Osteoblast (primary cell): ENCODE results near the gene FTO. TPM values are rescaled to one million over a fixed set of nuclear protein-coding genes. Genes with fewer than 3 reads are reported as not detected.
"Not testable (repeated sequence)": the region's sequence is repeated elsewhere in the genome, so short reads cannot be mapped to it uniquely, and the experiment has no call there.

Experiments
- DNase-seq: peaks from one replicate; pipeline ENCODE4 v3.0.0; 2011; ENCODE audit warnings: low spot score, mixed read lengths; ENCODE audit not compliant: insufficient read length; ENCODE audit errors: missing footprints
- H2AFZ ChIP-seq: 2 replicates; pipeline ENCODE4 v1.6.0; 2011; ENCODE audit warnings: mild to moderate bottlenecking, low read length
- H3K27ac ChIP-seq: 2 replicates; pipeline ENCODE4 v1.5.1; 2011; ENCODE audit warnings: mild to moderate bottlenecking, low read depth, low read length, moderate library complexity
- H3K27me3 ChIP-seq: 2 replicates; pipeline ENCODE4 v1.6.0; 2012; ENCODE audit warnings: mild to moderate bottlenecking, control low read depth, inconsistent platforms, low read length, moderate library complexity; ENCODE audit not compliant: insufficient read depth
- H3K36me3 ChIP-seq: 2 replicates; pipeline ENCODE4 v1.5.1; 2011; ENCODE audit warnings: mild to moderate bottlenecking, low read length, control low read depth, moderate library complexity; ENCODE audit not compliant: insufficient read depth
- H3K4me1 ChIP-seq: 2 replicates; pipeline ENCODE4 v1.5.1; 2011; ENCODE audit warnings: mild to moderate bottlenecking, low read length, control low read depth, moderate library complexity; ENCODE audit not compliant: insufficient read depth
- H3K4me2 ChIP-seq: 2 replicates; pipeline ENCODE4 v1.6.0; 2011; ENCODE audit warnings: mild to moderate bottlenecking, low read length; ENCODE audit not compliant: insufficient read depth
- H3K4me3 ChIP-seq: fragments of 200-600 bp; sonication (generic); 3 replicates; pipeline ENCODE4 v1.5.1; 2012; ENCODE audit warnings: mild to moderate bottlenecking, low read length, inconsistent platforms; ENCODE audit not compliant: insufficient read depth
- H3K79me2 ChIP-seq: 2 replicates; pipeline ENCODE4 v1.6.0; 2012; ENCODE audit warnings: mild to moderate bottlenecking, low read length, control low read depth, inconsistent platforms; ENCODE audit not compliant: insufficient read depth
- H3K9me3 ChIP-seq: 2 replicates; pipeline ENCODE4 v1.5.1; 2011; ENCODE audit warnings: low read depth, low read length, control low read depth
- H4K20me1 ChIP-seq: 2 replicates; pipeline ENCODE4 v1.6.0; 2012; ENCODE audit warnings: mild to moderate bottlenecking, low read length, control low read depth; ENCODE audit not compliant: insufficient read depth
- total RNA-seq: library from RNA; depleted of rRNA; stranded (reverse); fragments of >200 nt; gene quantifications from 2 replicates; pipeline ENCODE4 v1.2.3, GENCODE V29; 2012
- TF ChIP-seq, protein P1 (sequence below): IDR thresholded peaks from 2 replicates; pipeline ENCODE4 v1.5.1; 2011; ENCODE audit warnings: mild to moderate bottlenecking, low read depth, low read length, moderate library complexity; ENCODE audit errors: extremely low read depth

The FTO gene
- total RNA-seq, 1 donor: 152 TPM

DNA sequence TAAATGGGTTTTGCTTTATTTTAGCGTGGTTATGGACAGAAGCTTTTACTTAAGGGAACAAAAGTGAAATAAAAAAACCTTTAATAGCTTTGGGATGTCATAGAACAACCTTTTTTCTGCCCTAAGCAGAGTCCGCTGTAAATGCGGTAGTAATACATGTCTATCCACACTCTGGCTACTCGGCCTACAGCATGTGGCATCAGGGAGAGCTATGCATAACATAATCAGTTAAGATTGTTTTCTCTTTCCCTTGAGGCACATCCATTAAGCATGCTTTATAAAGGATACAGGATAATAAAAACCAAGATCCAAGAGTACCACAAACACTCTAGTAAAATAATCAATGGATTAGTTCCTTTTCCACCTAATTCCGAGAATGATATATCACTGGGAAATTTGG, 10.6 kb upstream of the FTO start:
- no peaks in the 10 kb centered on the region for H3K9me3 ChIP-seq
- peaks cover 34% of the 10 kb centered on the region for H3K36me3 ChIP-seq
- no peak overlapping the region for H3K27ac ChIP-seq
- peaks cover 10% of the 10 kb centered on the region for H3K4me1 ChIP-seq
- no peak for DNase-seq
- H3K27me3 ChIP-seq: no peaks in the 10 kb centered on the region
- H3K4me3 ChIP-seq: no peak overlapping the region
- H3K79me2 ChIP-seq: no peaks in the 10 kb centered on the region
- no peak overlapping the region for H3K4me2 ChIP-seq
- no peaks in the 10 kb centered on the region for H4K20me1 ChIP-seq
- H2AFZ ChIP-seq: no peak overlapping the region
- TF ChIP-seq, protein P1, sequence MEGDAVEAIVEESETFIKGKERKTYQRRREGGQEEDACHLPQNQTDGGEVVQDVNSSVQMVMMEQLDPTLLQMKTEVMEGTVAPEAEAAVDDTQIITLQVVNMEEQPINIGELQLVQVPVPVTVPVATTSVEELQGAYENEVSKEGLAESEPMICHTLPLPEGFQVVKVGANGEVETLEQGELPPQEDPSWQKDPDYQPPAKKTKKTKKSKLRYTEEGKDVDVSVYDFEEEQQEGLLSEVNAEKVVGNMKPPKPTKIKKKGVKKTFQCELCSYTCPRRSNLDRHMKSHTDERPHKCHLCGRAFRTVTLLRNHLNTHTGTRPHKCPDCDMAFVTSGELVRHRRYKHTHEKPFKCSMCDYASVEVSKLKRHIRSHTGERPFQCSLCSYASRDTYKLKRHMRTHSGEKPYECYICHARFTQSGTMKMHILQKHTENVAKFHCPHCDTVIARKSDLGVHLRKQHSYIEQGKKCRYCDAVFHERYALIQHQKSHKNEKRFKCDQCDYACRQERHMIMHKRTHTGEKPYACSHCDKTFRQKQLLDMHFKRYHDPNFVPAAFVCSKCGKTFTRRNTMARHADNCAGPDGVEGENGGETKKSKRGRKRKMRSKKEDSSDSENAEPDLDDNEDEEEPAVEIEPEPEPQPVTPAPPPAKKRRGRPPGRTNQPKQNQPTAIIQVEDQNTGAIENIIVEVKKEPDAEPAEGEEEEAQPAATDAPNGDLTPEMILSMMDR: no peak

DNA sequence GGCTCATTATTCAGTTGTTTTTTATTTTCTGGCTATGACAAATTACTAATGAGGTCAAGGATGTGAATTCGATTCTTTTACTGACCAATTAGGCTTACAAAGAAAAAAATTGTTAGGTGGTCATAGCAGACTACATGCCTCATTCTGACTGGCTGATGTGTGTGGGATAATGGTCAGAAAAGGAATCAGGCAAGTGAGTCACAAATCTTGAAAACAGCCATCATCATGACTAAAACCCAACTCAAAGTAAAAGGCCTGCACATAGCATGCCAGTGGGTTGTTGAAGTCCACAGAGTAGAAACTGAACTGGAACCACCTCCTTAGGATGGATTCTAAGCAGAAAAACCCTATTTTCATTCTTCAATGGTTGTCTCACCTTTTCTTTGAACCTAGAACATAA, 8.9 kb upstream of the FTO start:
- Histone ChIP-seq H3K4me1 (peaks cover 10% of the 10 kb centered on the region), H3K4me2 (no peak overlapping the region), H4K20me1 (no peaks in the 10 kb centered on the region), H3K27ac (peak overlapping the region; percentile 96), H3K79me2 (no peaks in the 10 kb centered on the region), H2AFZ (peak overlapping the region; percentile 8), H3K36me3 (peaks cover 42% of the 10 kb centered on the region), H3K27me3 (no peaks in the 10 kb centered on the region), H3K9me3 (no peaks in the 10 kb centered on the region), H3K4me3 (no peak overlapping the region)
- TF ChIP-seq, protein P1: no peak
- DNase-seq: peak; percentile 93

DNA sequence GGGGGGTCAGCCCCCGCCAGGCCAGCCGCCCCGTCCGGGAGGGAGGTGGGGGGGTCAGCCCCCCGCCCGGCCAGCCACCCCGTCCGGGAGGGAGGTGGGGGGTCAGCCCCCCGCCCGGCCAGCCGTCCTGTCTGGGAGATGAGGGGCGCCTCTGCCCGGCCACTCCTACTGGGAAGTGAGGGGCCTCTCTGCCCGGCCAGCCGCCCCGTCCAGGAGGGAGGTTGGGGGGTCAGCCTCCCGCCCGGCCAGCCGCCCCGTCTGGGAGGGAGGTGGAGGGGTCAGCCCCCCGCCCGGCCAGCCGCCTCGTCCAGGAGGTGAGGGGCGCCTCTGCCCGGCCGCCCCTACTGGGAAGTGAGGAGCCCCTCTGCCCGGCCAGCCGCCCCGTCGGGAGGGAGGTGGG, 5.7 kb upstream of the FTO start:
- not testable (repeated sequence) for H3K4me2 ChIP-seq, H3K27me3 ChIP-seq, H3K27ac ChIP-seq, DNase-seq, H3K4me3 ChIP-seq, H2AFZ ChIP-seq, H3K9me3 ChIP-seq, H4K20me1 ChIP-seq
- Histone ChIP-seq H3K36me3 (peaks cover 27% of the 10 kb centered on the region), H3K4me1 (peaks cover 14% of the 10 kb centered on the region), H3K79me2 (peaks cover 18% of the 10 kb centered on the region)

DNA sequence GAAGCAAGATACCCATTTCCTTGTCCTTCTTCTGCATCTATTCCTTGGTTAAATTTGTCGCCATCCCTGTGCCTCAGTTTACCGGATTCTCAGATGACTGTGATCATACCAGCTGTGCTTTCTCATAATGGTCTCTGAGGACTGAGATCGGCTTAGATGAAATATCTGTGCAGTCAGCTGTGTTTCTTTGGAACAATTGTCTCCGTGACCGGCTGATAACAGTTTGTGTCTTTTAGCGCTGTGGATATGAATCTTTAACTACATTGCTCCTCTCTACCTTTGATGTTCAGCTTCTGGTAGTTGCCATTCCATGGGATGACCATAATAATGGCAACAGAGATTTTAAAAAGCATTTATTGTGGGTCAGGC, 473 bp downstream of the FTO start:
- peaks cover 74% of the 10 kb centered on the region for H3K79me2 ChIP-seq
- no peaks in the 10 kb centered on the region for H3K9me3 ChIP-seq
- peaks cover 3% of the 10 kb centered on the region for H4K20me1 ChIP-seq
- peak overlapping the region; percentile 92 for H3K4me2 ChIP-seq
- no peaks in the 10 kb centered on the region for H3K27me3 ChIP-seq
- TF ChIP-seq, protein P1: no peak
- peak overlapping the region; percentile 96 for H2AFZ ChIP-seq
- peak overlapping the region; percentile 85 for H3K27ac ChIP-seq
- H3K4me3 ChIP-seq: peak overlapping the region; percentile 88
- peak; percentile 64 for DNase-seq
- peaks cover 14% of the 10 kb centered on the region for H3K4me1 ChIP-seq
- peaks cover 13% of the 10 kb centered on the region for H3K36me3 ChIP-seq
